Measurements from ENCODE around the gene RTBDN. TPM values are rescaled to one million over a fixed set of nuclear protein-coding genes. Genes with fewer than 3 reads are reported as not detected.

RTBDN gene
- total RNA-seq, 1 donor from 2014 or later, result not detected

- H3K9me3 Mint-ChIP-seq, result no peaks in the 10 kb centered on the region
- DNase-seq (ENCODE audit: low spot score in 2 of 2, unreplicated experiment in 2 of 2), result no peak
- no peak for TF ChIP-seq CTCF (IDR thresholded peaks at IDR 0.05; ENCODE audit: unreplicated experiment)
- H3K36me3 Mint-ChIP-seq, result no peaks in the 10 kb centered on the region
- H3K4me1 Mint-ChIP-seq, result peaks cover 32% of the 10 kb centered on the region
- H3K27me3 Mint-ChIP-seq (ENCODE audit: low read depth), result no peaks in the 10 kb centered on the region
- H3K4me3 Mint-ChIP-seq, result peak overlapping the region; percentile 93
- peak overlapping the region; percentile 99 for H3K27ac Mint-ChIP-seq
These were observed 45.1 kb downstream of the RTBDN start for GRCh38 chr19:12789098-12789903.

GRCh38 chr19:12788682-12789097 lies 45.7 kb downstream of the RTBDN start:
- Mint-ChIP-seq H3K4me1 (peaks cover 29% of the 10 kb centered on the region), H3K9me3 (no peaks in the 10 kb centered on the region), H3K4me3 (peak overlapping the region; percentile 70), H3K27me3 (ENCODE audit: low read depth) (no peaks in the 10 kb centered on the region), H3K36me3 (no peaks in the 10 kb centered on the region), H3K27ac (peak overlapping the region; percentile 99)
- DNase-seq (ENCODE audit: low spot score in 2 of 2, unreplicated experiment in 2 of 2), result peak in 1 of 2 experiments; percentile 67
- TF ChIP-seq CTCF (IDR thresholded peaks at IDR 0.05; ENCODE audit: unreplicated experiment), result no peak

- Mint-ChIP-seq H3K4me1 (peaks cover 32% of the 10 kb centered on the region), H3K27me3 (ENCODE audit: low read depth) (no peaks in the 10 kb centered on the region), H3K4me3 (peak overlapping the region; percentile 26), H3K36me3 (no peaks in the 10 kb centered on the region), H3K9me3 (no peaks in the 10 kb centered on the region), H3K27ac (peak overlapping the region; percentile 99)
- no peak for TF ChIP-seq CTCF (IDR thresholded peaks at IDR 0.05; ENCODE audit: unreplicated experiment)
- DNase-seq (ENCODE audit: low spot score in 2 of 2, unreplicated experiment in 2 of 2), result no peak
These were observed 46.2 kb downstream of the RTBDN start for GRCh38 chr19:12788042-12788681.

- H3K36me3 Mint-ChIP-seq, result no peaks in the 10 kb centered on the region
- TF ChIP-seq CTCF (IDR thresholded peaks at IDR 0.05; ENCODE audit: unreplicated experiment), result no peak
- no peak overlapping the region for H3K4me3 Mint-ChIP-seq
These were observed 46.9 kb downstream of the RTBDN start for GRCh38 chr19:12787458-12787857.

GRCh38 chr19:12786952-12787351 lies 47.4 kb downstream of the RTBDN start:
- Mint-ChIP-seq H3K4me1 (peaks cover 34% of the 10 kb centered on the region), H3K36me3 (no peaks in the 10 kb centered on the region), H3K27ac (peak overlapping the region; percentile 68), H3K9me3 (no peaks in the 10 kb centered on the region), H3K27me3 (ENCODE audit: low read depth) (no peaks in the 10 kb centered on the region), H3K4me3 (no peak overlapping the region)
- TF ChIP-seq CTCF (IDR thresholded peaks at IDR 0.05; ENCODE audit: unreplicated experiment), result no peak
- DNase-seq (ENCODE audit: low spot score in 2 of 2, unreplicated experiment in 2 of 2), result no peak

More at GRCh38 chr19:12787458-12787857, 46.9 kb downstream of the RTBDN start:
- DNase-seq (ENCODE audit: low spot score in 2 of 2, unreplicated experiment in 2 of 2), result no peak
- Mint-ChIP-seq H3K9me3 (no peaks in the 10 kb centered on the region), H3K4me1 (peaks cover 32% of the 10 kb centered on the region), H3K27me3 (ENCODE audit: low read depth) (no peaks in the 10 kb centered on the region), H3K27ac (peak overlapping the region; percentile 99)
